Measurements from ENCODE around the gene ACADVL.

The ACADVL gene

DNA sequence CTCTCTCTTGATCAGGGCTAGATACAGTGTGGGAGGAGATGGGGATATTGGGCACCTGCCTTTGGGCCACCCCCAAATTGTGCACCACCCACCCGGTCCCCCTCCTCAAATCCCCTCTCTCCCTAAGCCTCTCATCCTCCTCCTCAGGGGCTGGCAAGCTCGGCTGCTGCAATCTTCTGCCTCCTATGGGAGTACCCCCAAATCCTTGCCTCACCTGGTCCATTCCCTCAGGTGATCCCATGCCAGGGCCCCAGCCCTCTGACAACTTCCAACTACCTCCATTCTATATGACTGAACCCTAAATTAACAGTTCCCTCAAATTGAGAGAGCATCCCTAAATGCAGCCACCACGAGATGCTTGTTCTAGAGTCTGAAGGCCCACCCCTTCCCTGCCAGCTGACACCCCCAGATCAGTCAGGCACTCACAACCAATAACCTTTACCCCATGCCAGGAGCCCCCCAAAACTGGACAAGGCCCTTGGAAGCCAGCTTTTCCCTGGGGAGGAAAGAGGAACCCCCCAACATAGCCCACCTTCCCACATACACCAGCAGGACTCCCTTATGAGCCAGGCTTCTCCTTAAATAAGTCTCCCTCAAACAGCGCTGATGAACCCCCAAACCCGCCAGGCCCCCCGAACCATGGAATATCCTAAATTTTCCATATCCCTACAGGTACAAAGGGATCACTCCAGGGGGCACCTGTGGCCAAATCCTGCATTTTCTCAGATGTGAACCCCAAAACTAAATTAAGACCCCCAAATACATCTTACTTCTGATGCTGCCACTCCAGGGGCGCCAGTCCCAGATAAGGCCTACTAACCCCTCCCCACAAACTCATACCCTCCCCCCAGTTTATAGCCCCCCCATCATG, 3.3 kb upstream of the ACADVL start:
- DNase-seq (ENCODE audit: low read depth in 2 of 3, low spot score in 1 of 3): no peak

DNA sequence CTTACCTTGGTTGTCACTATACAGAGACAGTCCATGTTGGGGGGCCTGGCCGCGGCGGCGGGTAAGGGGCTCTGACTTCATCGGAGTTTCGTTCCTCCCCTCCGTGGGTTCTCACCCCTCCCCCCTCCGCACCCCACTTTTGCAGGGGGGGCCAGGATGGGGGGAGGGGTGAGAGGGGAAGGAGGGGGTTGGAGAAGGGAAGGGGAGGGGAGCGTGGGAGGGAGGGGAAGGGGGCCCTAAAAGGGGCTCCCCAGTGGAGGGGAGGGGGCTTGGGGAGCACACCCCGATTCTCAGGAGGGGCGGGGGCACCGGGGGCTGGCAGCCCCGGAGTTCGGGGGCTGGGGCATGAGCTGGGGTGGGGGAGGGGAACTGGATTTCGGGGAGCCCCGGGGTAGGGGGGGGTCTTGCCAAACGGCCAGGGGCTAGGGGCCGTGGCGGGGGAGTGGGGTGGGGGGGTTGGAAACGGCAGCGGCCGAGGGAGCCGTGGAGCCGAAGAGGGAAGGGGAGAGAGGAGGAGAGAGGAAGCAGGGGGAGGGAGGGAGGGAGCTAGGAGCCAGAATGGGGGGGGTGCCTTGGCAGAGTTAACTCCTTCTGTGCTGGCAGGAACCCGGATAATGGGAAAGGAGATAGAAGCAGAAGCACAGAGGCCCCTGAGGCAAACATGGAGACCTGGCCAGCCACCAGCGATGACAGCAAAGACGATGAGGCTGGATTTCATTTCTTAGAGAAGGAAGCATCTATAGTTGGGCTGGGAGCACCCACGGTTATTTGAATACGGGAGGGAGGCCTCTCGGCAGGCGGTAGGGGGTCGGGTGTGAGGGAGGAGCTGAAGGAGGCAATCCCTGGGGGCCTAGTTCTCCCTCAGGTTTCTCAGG, 2.4 kb upstream of the ACADVL start:
- DNase-seq (ENCODE audit: low read depth in 2 of 3, low spot score in 1 of 3): no peak

DNA sequence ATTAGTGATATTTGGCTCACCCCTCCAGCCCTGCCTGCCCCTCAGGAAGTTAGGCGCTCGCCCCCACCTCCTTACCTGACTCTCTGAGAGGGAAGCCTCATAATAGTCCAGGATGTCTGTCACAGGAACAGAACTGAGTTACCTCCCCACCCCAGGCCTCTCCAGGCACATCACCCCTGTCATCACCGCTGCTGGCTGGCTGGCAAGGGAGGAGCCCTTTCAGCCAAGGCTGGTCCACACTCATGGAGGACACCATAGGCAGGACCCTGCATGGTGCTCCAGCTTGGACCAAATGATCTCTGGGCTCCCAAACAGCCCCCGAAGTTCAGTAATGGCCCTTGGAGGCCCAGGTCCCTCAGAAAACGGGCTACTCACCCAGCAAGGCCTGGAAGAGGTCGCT, 1.6 kb upstream of the ACADVL start:
- no peak for DNase-seq (ENCODE audit: low read depth in 2 of 3, low spot score in 1 of 3)

DNA sequence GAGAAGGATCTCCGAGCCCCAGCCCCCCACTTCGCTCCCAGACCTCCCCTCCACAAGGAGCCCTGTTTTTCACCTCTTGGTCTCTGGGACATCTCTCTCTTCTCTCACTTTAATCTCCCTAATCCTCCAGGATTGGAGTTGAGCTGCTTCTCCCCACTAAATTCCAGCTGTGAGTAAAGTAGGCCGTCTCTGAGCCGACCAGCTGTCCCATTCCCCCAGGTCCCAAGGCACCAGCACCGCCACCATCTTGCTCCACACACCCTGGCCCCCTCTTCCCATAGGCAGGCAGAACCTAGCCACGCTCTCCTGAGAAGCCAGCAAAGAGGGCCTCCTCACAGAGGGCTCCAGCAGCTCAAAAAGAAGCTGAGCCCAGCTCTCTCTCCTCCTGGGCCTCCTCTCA, 980 bp upstream of the ACADVL start:
- no peak for DNase-seq (ENCODE audit: low read depth in 2 of 3, low spot score in 1 of 3)

DNA sequence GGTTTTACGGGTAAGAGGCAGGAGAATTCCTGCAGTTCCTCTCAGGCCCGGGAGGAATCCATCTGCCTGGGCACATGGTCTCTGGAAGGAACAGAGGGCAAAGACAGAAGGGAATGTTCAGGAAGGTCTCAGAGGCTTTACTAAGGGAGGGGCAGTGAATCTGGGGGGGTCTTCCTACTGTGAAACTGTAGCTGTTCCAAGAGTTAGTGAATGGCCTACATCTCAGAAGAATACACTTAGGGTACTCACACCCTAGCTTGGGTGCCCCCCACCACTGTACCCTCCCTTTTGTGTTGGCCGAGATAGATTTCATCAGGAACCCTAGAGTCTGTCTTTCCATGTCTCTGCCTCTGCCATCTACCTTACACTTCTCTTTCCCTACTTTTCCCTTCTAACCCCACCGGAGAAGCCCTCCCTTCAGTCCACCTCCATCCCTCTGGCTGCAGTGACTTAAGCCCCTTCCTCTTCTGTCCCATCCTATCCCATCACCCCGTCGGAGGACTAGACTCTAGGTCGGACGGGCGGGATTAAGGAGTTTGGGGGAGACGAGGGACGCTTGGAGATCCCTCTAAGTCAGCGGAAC, 418 bp upstream of the ACADVL start:
- no peak for DNase-seq (ENCODE audit: low read depth in 2 of 3, low spot score in 1 of 3)

DNA sequence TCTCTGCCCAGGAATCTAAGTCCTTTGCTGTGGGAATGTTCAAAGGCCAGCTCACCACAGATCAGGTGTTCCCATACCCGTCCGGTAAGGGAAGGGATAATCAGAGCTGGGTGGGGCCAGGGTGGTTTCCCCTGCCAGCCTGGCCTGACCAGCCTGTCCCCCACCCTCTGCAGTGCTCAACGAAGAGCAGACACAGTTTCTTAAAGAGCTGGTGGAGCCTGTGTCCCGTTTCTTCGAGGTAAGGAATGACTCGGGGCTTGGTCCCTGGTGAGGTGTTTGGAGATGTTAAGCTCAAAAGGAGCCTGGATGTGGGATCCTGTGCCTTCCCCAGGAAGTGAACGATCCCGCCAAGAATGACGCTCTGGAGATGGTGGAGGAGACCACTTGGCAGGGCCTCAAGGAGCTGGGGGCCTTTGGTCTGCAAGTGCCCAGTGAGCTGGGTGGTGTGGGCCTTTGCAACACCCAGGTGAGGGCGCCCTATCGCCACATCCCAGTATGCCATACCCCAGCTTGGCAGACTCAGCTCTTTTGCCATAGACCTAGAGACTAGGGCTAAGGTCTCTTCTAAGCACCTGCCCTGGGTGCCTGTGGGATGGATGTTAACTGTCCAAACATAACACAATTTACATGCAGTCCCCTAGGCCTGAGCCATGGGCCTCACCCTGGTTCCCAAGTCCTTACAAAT, 997 bp downstream of the ACADVL start:
- peak in 2 of 3 donors; percentile 45 to 47 for DNase-seq (ENCODE audit: low read depth in 2 of 3, low spot score in 1 of 3)

DNA sequence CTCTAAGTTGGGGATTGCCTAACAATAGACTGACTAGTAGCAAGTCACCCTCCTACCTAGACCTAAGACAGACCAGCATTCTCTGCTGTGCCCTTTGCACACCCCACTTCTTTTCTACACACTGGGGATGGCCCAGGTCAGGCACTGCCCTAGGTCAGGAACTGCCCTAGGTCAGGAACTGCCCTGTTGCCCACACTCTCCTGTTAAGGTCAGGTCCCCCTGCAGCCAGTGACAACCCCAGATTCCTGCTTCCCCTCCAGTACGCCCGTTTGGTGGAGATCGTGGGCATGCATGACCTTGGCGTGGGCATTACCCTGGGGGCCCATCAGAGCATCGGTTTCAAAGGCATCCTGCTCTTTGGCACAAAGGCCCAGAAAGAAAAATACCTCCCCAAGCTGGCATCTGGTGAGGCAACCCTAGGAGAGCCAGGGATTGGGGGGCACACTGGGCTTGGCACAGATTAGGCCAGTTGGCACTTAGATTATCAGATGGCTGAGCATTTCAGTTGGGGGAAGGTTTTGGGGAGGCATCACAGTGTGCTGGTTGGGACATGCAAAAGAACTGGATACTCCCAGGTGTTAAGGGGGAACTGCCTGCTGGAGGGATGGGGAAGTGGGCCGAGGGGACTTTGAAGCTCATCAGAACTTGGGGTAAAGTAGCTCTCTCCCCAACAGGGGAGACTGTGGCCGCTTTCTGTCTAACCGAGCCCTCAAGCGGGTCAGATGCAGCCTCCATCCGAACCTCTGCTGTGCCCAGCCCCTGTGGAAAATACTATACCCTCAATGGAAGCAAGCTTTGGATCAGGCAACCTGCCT, 1.7 kb downstream of the ACADVL start:
- no peak for DNase-seq (ENCODE audit: low read depth in 2 of 3, low spot score in 1 of 3)

DNA sequence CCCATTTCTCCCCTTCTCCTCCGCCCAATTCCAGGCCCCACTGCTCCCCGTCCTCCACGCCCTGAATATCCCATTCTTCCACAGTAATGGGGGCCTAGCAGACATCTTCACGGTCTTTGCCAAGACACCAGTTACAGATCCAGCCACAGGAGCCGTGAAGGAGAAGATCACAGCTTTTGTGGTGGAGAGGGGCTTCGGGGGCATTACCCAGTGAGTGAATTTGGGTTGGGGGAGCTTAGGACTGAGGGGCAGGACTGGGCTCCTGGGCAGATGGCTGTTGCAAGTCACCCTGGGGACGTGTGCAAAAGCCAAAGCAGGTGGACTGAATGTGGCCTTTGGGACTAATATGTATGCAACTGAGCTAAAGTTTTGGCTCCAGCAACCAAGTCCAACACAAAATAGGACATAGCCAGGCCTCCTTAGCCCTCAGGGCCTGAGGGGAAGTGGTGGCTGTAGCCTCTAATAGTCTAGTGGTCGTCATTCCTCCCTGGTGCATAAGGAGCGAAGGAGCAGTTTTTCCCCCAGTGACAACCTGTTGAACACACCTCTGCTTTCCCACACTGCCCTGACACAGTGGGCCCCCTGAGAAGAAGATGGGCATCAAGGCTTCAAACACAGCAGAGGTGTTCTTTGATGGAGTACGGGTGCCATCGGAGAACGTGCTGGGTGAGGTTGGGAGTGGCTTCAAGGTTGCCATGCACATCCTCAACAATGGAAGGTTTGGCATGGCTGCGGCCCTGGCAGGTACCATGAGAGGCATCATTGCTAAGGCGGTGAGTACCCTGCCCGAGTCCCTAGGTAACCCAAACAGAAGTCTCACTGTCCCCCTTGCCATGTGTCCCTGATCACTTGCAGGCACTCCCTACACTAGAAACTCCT, 2.6 kb downstream of the ACADVL start:
- no peak for DNase-seq (ENCODE audit: low read depth in 2 of 3, low spot score in 1 of 3)

DNA sequence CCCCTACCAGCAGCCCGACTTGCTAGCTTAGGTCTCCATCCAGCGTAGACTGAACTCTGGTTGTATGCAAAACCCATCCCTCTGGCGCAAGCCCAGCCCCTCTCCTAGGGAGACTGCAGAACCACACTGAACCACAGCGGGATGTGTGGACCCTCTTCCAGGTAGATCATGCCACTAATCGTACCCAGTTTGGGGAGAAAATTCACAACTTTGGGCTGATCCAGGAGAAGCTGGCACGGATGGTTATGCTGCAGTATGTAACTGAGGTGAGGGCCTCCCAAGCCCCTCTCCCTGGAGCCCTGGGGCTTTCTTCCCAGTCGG, 3.2 kb downstream of the ACADVL start:
- no peak for DNase-seq (ENCODE audit: low read depth in 2 of 3, low spot score in 1 of 3)

DNA sequence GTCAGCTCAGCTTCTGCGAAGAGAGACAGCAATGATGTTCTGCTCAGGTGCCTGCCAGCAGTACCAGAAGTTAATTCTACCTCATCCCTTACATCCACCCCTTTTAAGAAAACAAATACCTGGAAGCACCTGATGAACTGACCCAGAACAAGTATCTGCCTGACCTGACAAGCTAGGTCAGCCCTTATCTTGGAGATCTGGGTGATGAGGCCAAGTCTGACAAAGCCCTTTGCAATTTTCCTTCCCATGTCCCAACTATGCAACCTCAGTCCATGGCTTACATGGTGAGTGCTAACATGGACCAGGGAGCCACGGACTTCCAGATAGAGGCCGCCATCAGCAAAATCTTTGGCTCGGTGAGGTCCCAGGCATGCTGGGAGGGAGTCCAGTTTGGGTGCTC, 3.6 kb downstream of the ACADVL start:
- no peak for DNase-seq (ENCODE audit: low read depth in 2 of 3, low spot score in 1 of 3)

DNA sequence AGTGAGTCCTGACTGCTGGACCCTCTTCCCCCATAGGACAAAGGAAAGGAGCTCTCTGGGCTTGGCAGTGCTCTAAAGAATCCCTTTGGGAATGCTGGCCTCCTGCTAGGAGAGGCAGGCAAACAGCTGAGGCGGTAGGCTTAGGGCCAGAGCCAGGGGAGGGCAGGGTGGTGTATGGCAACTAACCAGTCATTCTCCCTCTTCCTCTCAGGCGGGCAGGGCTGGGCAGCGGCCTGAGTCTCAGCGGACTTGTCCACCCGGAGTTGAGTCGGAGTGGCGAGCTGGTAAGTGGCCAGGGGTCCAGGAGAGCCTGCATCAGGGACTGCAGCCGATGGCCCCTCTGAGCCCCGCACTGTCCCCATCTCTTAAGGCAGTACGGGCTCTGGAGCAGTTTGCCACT, 4.4 kb downstream of the ACADVL start:
- no peak for DNase-seq (ENCODE audit: low read depth in 2 of 3, low spot score in 1 of 3)

DNA sequence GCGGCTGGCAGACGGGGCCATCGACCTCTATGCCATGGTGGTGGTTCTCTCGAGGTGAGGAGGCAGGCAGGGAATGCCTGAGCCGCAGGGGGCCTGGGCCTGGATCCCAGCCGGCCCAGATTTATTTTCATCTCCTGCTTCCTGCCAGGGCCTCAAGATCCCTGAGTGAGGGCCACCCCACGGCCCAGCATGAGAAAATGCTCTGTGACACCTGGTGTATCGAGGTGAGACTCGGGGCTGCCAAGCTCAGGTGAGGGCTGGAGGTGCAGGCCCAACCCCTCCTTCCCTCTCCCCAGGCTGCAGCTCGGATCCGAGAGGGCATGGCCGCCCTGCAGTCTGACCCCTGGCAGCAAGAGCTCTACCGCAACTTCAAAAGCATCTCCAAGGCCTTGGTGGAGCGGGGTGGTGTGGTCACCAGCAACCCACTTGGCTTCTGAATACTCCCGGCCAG, 4.9 kb downstream of the ACADVL start:
- no peak for DNase-seq (ENCODE audit: low read depth in 2 of 3, low spot score in 1 of 3)

DNA sequence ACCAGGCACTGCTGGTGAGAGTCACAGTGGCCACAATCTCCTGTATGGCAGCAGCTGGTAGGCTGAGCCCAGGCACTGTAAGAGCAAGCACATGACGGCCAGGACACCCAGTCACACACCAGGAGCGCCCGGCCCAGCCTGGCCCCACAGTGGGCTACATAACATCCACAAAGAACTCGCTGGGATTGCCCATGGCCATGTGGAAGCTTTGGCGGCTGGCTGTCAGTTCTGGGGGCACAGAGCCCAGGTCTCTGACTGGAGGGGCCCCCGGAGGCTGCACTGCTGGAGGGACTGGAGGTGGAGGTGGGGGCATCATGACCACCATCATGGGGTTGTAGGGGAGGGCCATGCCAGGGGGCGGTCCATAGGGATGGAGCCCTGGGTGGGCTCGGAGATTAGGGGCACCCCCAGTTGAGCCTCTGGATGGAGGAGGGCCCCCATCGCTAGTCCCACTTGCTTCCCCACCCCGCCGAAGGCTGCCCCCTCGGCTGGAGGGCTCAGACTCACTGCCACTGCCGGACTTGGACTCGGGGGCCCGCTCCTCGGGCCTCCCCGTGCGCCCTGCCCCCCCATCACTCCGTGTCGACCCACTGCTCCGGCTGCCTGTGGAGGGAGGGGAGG, 6.1 kb downstream of the ACADVL start:
- no peak for DNase-seq (ENCODE audit: low read depth in 2 of 3, low spot score in 1 of 3)

DNA sequence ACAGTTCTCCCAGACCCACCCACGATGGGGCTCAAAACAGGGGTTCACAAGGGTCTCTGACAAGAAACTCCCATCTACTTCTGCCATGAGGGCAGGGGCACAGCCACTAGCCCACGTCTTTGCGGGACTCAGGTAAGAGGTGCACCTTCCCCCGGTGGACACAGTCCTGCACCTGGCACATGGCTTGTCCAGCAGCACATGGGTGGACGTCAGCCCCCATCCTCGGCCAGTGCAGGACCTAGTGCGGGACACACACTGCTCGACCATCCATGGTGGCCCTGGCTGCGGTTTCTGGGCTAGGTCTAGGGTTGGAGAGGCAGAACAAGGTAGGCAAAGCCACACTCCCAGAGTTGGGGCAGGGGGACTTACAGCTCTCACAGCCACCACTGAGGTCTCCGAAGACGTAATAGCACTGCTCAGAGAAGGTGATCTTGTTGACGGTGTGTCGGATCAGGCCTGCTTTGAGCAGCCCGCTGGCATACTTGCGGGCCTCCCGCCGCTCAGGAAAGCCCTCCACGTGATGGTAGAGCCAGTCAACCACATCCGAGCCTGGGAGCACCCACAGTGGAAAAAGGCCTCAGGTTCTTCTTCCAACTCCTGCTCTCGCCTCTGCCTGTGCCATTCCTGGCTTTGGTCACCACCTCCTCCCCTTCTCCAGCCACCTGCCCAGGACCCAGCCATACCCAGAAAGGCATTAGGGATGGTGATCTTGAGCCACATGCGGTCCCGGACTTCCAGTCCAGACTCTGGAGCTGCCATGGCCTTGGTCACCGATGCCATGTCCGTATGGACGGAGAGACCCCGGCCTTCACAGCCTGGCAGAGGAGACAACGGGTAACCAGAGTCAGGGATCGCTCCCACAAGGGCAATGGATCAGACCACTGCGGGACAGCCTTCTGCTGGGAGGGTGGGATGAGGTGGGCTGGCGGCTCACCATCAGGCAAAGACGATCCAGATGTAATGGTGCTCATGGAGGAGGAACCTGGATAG, 7.3 kb downstream of the ACADVL start:
- no peak for DNase-seq (ENCODE audit: low read depth in 2 of 3, low spot score in 1 of 3)

DNA sequence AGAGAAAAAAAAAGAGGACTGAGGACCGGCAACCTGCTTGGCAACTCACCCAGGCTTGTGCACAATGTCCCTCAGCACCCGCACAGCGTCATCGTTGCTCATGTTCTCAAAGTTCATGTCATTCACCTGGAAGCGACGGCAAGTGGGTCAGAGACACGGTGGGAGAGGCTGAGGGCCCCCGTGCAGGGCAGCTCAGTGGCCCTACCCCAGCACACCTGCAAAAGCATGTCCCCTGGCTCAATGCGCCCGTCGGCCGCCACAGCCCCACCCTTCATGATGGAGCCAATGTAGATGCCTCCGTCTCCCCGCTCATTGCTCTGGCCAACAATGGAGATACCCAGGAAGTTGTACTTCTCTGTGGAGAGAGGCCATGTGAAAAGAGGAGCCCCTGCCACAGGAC, 9.2 kb downstream of the ACADVL start:
- DNase-seq (ENCODE audit: low read depth in 2 of 3, low spot score in 1 of 3): no peak

DNA sequence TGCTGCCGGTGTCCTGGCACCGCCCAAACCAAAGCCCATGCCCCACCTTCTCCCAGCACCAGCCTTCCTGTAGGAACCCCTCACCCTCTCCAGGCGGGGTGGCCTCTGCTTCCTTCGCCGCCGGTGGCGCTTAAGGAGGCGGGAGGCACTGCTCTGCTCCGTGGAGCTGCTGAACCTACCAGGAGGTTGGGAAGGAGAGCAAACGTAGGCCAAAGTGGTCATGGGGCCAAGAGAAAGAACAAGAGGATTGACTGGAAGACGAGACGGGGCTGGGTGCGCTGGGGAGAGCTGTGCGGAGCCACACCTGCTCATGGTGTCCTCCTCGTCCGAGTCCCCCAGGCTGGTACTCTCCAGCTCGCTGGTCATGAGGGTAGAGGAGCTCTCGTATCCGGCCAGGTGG, 9.8 kb downstream of the ACADVL start:
- DNase-seq (ENCODE audit: low read depth in 2 of 3, low spot score in 1 of 3): no peak

DNA sequence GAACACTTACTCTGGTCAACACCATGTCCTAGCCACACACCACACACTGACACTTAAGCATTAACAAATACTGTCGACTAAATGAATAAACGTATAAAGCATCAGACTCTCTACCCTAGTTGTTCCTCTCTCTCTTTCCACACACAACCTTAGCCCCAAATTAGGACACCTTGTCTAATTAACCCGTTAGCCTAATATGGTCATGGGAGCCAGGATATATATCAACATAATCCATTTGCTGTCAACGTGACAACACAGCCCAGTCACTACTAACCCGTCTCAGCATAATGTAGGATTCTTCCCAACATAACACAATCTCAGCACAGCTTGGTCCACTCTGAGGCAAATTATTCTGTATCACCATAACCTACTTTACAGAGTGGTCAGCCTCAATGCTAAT, 12.4 kb downstream of the ACADVL start:
- DNase-seq (ENCODE audit: low read depth in 2 of 3, low spot score in 1 of 3): no peak

DNA sequence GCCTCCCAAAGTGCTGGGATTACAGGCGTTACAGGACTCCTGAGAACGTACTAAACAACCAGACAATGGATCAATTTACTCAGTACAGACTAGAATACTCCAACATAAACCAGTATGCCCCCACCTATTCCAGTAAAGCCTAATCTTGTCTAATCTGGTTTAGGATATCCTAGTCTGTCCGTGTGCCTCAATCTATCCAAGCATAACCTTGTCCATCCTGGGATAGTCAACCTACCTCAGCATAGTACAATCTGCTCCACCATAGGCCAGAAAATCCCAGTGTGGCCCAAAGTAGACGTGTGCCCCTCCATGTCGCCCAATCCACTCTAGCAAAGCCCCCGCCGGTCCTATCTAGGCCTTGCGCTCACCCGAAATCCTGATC, 14.0 kb downstream of the ACADVL start:
- no peak for DNase-seq (ENCODE audit: low read depth in 2 of 3, low spot score in 1 of 3)

Data from stimulated activated CD4-positive, alpha-beta T cell treated with anti-CD3 and anti-CD28 coated beads, Interleukin-12 subunit alpha, Interleukin-12 subunit beta, amount 100 ng/mL, for 48 hours (primary cell).